ENCODE data around the gene PPM1J. TPM values are rescaled to one million over a fixed set of nuclear protein-coding genes. Genes with fewer than 3 reads are reported as not detected.

The PPM1J gene
- total and polyA plus RNA-seq, 2 of the 8 experiments (the other 6 are each of a cell fraction or from before 2014, with no cell fraction given): 19.4 to 31.6 TPM

DNA sequence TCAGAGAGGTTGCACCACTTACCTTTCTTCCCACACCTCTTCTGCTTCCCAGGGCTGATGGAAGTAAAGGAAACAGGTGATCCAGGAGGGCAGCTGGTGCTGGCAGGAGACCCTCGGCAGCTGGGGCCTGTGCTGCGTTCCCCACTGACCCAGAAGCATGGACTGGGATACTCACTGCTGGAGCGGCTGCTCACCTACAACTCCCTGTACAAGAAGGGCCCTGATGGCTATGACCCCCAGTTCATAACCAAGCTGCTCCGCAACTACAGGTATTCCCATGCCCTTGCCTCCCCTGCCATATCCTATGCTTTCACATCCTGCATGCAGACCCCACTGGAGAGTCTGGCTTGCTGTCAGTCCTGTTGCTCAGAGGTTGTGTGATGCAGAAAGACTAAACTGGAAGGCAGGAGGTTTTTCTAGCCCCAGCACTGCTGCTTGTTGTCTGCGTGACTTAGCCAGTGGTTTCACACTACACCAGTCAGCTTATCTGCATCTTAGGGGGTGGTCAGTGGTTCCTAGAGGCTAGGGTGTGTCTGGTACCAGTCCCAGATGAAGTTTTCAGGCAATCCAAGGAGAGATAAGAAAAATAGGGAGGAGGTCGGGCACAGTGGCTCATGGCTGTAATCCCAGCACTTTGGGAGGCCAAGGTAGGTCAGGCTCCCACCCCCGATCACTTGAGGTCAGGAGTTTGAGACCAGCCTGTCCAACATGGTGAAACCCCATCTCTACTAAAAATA is 18.4 kb downstream of the PPM1J start:
- 93% methylated on average over 6 of the region's 7 CpGs; no CpG with 5 or more reads in 1 of the 2 experiments for WGBS, 2 experiments (ENCODE audit: extremely low coverage in 1 of 2, insufficient coverage in 1 of 2, insufficient read length in 1 of 2, insufficient replicate concordance in 2 of 2, low coverage in 1 of 2, low lambda C conversion rate in 2 of 2, missing lambda C conversion rate in 1 of 2)
- Histone ChIP-seq H4K20me1 (replicated peaks in 1 of 2; ENCODE audit: control insufficient read depth in 1 of 2, insufficient read depth in 2 of 2, low read length in 2 of 2) (peaks cover 12 to 29% of the 10 kb centered on the region in 2 experiments), H3K79me2 (ENCODE audit: control insufficient read depth in 1 of 2, insufficient read depth in 2 of 2, low read length in 2 of 2) (no peaks in the 10 kb centered on the region), H3K9ac (replicated peaks in 1 of 4; ENCODE audit: extremely low read depth in 1 of 4, low read depth in 3 of 4, low read length in 3 of 4) (no peak overlapping the region), H3K4me3 (ENCODE audit: extremely low read depth in 1 of 4, insufficient read depth in 2 of 4, low read depth in 3 of 4, low read length in 4 of 4) (no peak overlapping the region), H3K56ac (replicated peaks; ENCODE audit: insufficient read length, low read depth, low read length) (no peak overlapping the region), H3K23ac (ENCODE audit: insufficient read length) (no peak overlapping the region), H4K91ac (replicated peaks; ENCODE audit: insufficient read length, low read length) (no peak overlapping the region), H3K4ac (replicated peaks; ENCODE audit: insufficient read length, low read depth, low read length) (no peak overlapping the region), H3K9me3 (ENCODE audit: insufficient read depth in 2 of 2, low read depth in 1 of 2, low read length in 1 of 2) (no peaks in the 10 kb centered on the region), H3K4me2 (ENCODE audit: insufficient read depth in 1 of 2, low read depth in 2 of 2, low read length in 2 of 2) (no peak overlapping the region), H2BK5ac (ENCODE audit: low read depth, low read length) (no peak overlapping the region), H3K27me3 (replicated peaks in 1 of 4; ENCODE audit: control insufficient read depth in 3 of 4, extremely low read depth in 1 of 4, insufficient read depth in 3 of 4, low read length in 3 of 4) (peaks cover 0 to 2% (median 0%) of the 10 kb centered on the region in 4 experiments; a peak in 1 of 7 replicates), H3K23me2 (ENCODE audit: low read depth, low read length) (no peaks in the 10 kb centered on the region), H2AK5ac (ENCODE audit: low read depth, low read length) (no peak overlapping the region), H3K18ac (ENCODE audit: extremely low read depth, low read length) (no peak overlapping the region), H3K4me1 (replicated peaks in 1 of 4; ENCODE audit: control insufficient read depth in 3 of 4, insufficient read depth in 4 of 4, low read length in 3 of 4) (peaks cover 3 to 33% (median 20%) of the 10 kb centered on the region in 4 experiments; a peak in 6 of 7 replicates), H2BK15ac (ENCODE audit: low read length) (no peak overlapping the region), H3K27ac (ENCODE audit: low read depth, low read length) (no peak overlapping the region), H3K14ac (ENCODE audit: insufficient read length) (no peak overlapping the region), H2BK20ac (ENCODE audit: low read length) (no peak overlapping the region), H3K36me3 (ENCODE audit: control insufficient read depth in 2 of 4, insufficient read depth in 4 of 4, low read length in 3 of 4) (peaks cover 14 to 52% (median 32%) of the 10 kb centered on the region in 4 experiments), H2AFZ (ENCODE audit: low read length) (no peak overlapping the region), H2BK120ac (replicated peaks; ENCODE audit: low read depth, low read length) (no peak overlapping the region), H3K79me1 (ENCODE audit: low read depth, low read length) (no peaks in the 10 kb centered on the region), H2BK12ac (ENCODE audit: low read depth, low read length) (no peak overlapping the region), H4K5ac (ENCODE audit: insufficient read length, low read depth, low read length) (no peak overlapping the region), H4K8ac (ENCODE audit: extremely low read depth, insufficient read depth, low read length) (0 out of 2 replicates have a peak overlapping the region, but pooled peaks have one; percentile 8)
- TF ChIP-seq TAF7 (optimal IDR thresholded peaks at IDR 0.05; ENCODE audit: borderline replicate concordance, low read depth, low read length): no peak
- POLR2A ChIA-PET (ENCODE audit: partially characterized antibody): interaction anchor here (0.9 to 6.8 kb wide), 3 partner anchors 10 to 23 kb away, joined by 3 to 76 read pairs (median 4); partner anchors contain the start of gene MOV10
- DNase-seq (ENCODE audit: low read depth in 1 of 2, low spot score in 2 of 2): no peak
- CTCF ChIA-PET (ENCODE audit: partially characterized antibody): interaction anchor here (0.6 to 9.8 kb wide), 4 partner anchors 8 to 380 kb away, joined by 3 to 63 read pairs (median 4); partner anchors contain the start of gene MOV10
- no peak for FAIRE-seq

Measured in H1 (cell line).